Astrocyte of the cerebellum (primary cell): Measurements from ENCODE around the gene PTF1A.

Source experiments
- DNase-seq: peaks from one replicate; pipeline ENCODE4 v3.0.0-alpha.2; 2011; ENCODE audit warnings: low read depth
- H3K4me3 ChIP-seq: 2 replicates; pipeline ENCODE4 v1.5.1; 2011; ENCODE audit warnings: mild to moderate bottlenecking, low read depth, low read length, moderate library complexity
- CTCF ChIP-seq: IDR thresholded peaks from 2 replicates; pipeline ENCODE4 v1.5.1; 2012; ENCODE audit warnings: low read length, low read depth, moderate library complexity, mild to moderate bottlenecking; ENCODE audit errors: missing control alignments
- in situ Hi-C: cut with HindIII; loops from 2 replicates; pipeline ENCODE4 v1.10.0; 2017; ENCODE audit warnings: low sequenced_read_pairs

The PTF1A gene

GRCh38 chr10:23202779-23203178 is 10.7 kb downstream of the PTF1A start:
- in situ Hi-C loops: no loop called here
- no peak overlapping the region for H3K4me3 ChIP-seq
- no peak for DNase-seq
- TF ChIP-seq CTCF: no peak

- no peak for TF ChIP-seq CTCF
- in situ Hi-C loops: no loop called here
- no peak overlapping the region for H3K4me3 ChIP-seq
- DNase-seq: no peak
Measured at GRCh38 chr10:23203369-23204325, 11.5 kb downstream of the PTF1A start.

GRCh38 chr10:23204773-23205172 is 12.7 kb downstream of the PTF1A start:
- H3K4me3 ChIP-seq: no peak overlapping the region
- no peak for DNase-seq
- TF ChIP-seq CTCF: no peak
- in situ Hi-C loops: no loop called here

DNA sequence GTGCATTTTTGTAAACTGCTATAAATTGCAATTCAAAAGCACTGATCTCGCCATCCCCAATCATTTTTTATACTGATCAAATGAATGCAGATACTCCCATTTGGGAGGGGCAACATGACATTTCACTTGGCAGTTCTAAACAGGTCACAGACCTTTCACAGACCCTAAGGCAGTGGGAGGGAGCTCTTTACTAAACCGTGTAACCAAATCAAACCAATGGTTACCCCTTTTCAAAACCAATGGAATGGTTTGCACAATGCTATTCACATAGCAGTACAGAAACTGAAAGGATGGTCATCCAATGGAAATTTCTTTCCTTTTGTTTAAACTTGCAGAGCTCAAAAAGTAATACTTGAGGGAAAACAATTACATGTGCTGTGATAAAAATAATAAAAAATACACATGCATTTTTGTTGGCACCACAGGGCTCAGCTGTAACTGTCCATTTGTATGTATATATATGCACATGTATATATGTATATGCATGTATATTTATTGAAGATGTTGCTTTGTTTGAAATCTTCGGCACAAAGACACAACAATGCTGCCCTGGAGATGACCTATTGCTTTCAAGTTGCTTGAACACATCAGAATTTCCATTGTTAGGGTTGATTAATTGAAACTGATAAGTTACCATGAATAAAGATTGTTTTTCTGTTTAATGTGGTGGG is 14.0 kb downstream of the PTF1A start:
- no peak overlapping the region for H3K4me3 ChIP-seq
- TF ChIP-seq CTCF: no peak
- in situ Hi-C loops: no loop called here
- DNase-seq: no peak

GRCh38 chr10:23217471-23217870 is 25.4 kb downstream of the PTF1A start:
- H3K4me3 ChIP-seq: no peak overlapping the region
- DNase-seq: no peak
- no peak for TF ChIP-seq CTCF
- in situ Hi-C loops: no loop called here

GRCh38 chr10:23230582-23230981 is 38.5 kb downstream of the PTF1A start:
- in situ Hi-C loops: no loop called here
- no peak for DNase-seq
- no peak for TF ChIP-seq CTCF

More at GRCh38 chr10:23230582-23230981, 38.5 kb downstream of the PTF1A start:
- H3K4me3 ChIP-seq: no peak overlapping the region
